Measurements from ENCODE around the gene UBASH3B. TPM values are rescaled to one million over a fixed set of nuclear protein-coding genes. Genes with fewer than 3 reads are reported as not detected.

The UBASH3B gene
- total and polyA plus RNA-seq, 2 experiments from 2014 or later = 5.1 to 11.1 TPM

- H3K27me3 ChIP-seq = no peaks in the 10 kb centered on the region
- no peak overlapping the region for H3K4me2 ChIP-seq
- no peaks in the 10 kb centered on the region for H3K36me3 ChIP-seq (replicated peaks; ENCODE audit: insufficient read depth, low read depth)
- H4K20me1 ChIP-seq (ENCODE audit: insufficient read depth, poor library complexity, severe bottlenecking) = no peaks in the 10 kb centered on the region
- DNase-seq (ENCODE audit: low spot score) = no peak
- no peak overlapping the region for H2AFZ ChIP-seq
- H3K4me3 ChIP-seq = no peak overlapping the region
- H3K9me3 ChIP-seq (ENCODE audit: low read depth) = no peaks in the 10 kb centered on the region
- H3K79me2 ChIP-seq = no peaks in the 10 kb centered on the region
- TF ChIP-seq EZH2 (IDR thresholded peaks at IDR 0.05; ENCODE audit: borderline replicate concordance) = no peak
- no peak for TF ChIP-seq EZH2phosphoT487 (IDR thresholded peaks at IDR 0.05; ENCODE audit: low read depth, severe bottlenecking, unreplicated experiment)
- TF ChIP-seq, protein P1, sequence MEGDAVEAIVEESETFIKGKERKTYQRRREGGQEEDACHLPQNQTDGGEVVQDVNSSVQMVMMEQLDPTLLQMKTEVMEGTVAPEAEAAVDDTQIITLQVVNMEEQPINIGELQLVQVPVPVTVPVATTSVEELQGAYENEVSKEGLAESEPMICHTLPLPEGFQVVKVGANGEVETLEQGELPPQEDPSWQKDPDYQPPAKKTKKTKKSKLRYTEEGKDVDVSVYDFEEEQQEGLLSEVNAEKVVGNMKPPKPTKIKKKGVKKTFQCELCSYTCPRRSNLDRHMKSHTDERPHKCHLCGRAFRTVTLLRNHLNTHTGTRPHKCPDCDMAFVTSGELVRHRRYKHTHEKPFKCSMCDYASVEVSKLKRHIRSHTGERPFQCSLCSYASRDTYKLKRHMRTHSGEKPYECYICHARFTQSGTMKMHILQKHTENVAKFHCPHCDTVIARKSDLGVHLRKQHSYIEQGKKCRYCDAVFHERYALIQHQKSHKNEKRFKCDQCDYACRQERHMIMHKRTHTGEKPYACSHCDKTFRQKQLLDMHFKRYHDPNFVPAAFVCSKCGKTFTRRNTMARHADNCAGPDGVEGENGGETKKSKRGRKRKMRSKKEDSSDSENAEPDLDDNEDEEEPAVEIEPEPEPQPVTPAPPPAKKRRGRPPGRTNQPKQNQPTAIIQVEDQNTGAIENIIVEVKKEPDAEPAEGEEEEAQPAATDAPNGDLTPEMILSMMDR (IDR thresholded peaks at IDR 0.05; ENCODE audit: poor library complexity) = no peak
- H3K27ac ChIP-seq = no peak overlapping the region
- H3K4me1 ChIP-seq (ENCODE audit: insufficient read depth) = no peaks in the 10 kb centered on the region
- H3K9me2 ChIP-seq (replicated peaks; ENCODE audit: insufficient read depth) = no peaks in the 10 kb centered on the region
- 61% methylated on average over 1 of the region's 1 CpG for WGBS (ENCODE audit: low lambda C conversion rate, missing lambda C conversion rate)
These were observed 158.4 kb downstream of the UBASH3B start for GRCh38 chr11:122813894-122814270.

DNA sequence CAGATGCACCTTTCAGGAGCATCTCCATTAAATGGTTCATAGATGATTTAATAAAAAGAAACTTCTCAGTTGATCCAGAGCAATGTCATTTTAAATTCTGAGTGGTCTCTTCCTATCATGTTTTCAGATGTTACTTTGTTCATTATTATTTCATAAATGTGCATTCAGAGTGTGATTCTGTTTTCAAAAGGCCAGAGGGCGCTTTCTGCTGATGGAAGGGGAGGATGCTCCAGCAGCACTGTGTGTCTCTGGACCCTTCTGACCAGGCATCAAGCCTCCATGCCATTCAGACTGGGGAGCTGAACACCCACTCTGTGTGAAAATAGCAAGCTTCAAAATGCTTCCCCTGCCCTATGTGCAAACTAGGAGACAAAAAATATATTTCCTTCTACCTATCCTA is 158.9 kb downstream of the UBASH3B start:
- 81% methylated on average over 1 of the region's 1 CpG for WGBS (ENCODE audit: low lambda C conversion rate, missing lambda C conversion rate)
- H3K4me1 ChIP-seq (ENCODE audit: insufficient read depth) = no peaks in the 10 kb centered on the region

GRCh38 chr11:122815900-122816299 is 160.4 kb downstream of the UBASH3B start:
- Histone ChIP-seq H3K79me2 (no peaks in the 10 kb centered on the region), H3K27me3 (no peaks in the 10 kb centered on the region), H3K27ac (no peak overlapping the region), H3K4me3 (no peak overlapping the region), H3K36me3 (replicated peaks; ENCODE audit: insufficient read depth, low read depth) (no peaks in the 10 kb centered on the region), H4K20me1 (ENCODE audit: insufficient read depth, poor library complexity, severe bottlenecking) (no peaks in the 10 kb centered on the region), H2AFZ (no peak overlapping the region), H3K4me1 (ENCODE audit: insufficient read depth) (no peaks in the 10 kb centered on the region), H3K9me2 (replicated peaks; ENCODE audit: insufficient read depth) (no peaks in the 10 kb centered on the region), H3K9me3 (ENCODE audit: low read depth) (no peaks in the 10 kb centered on the region), H3K4me2 (no peak overlapping the region)
- TF ChIP-seq, protein P1 (IDR thresholded peaks at IDR 0.05; ENCODE audit: poor library complexity) = no peak
- TF ChIP-seq EZH2 (IDR thresholded peaks at IDR 0.05; ENCODE audit: borderline replicate concordance) (no peak), EZH2phosphoT487 (IDR thresholded peaks at IDR 0.05; ENCODE audit: low read depth, severe bottlenecking, unreplicated experiment) (no peak)
- no peak for DNase-seq (ENCODE audit: low spot score)
- 87% methylated on average over 5 of the region's 5 CpGs for WGBS (ENCODE audit: low lambda C conversion rate, missing lambda C conversion rate)

More for the DNA sequence above, 158.9 kb downstream of the UBASH3B start:
- no peak overlapping the region for H3K27ac ChIP-seq
- H3K27me3 ChIP-seq = no peaks in the 10 kb centered on the region
- TF ChIP-seq, protein P1 (IDR thresholded peaks at IDR 0.05; ENCODE audit: poor library complexity) = peak; percentile 4
- TF ChIP-seq EZH2 (IDR thresholded peaks at IDR 0.05; ENCODE audit: borderline replicate concordance) (no peak), EZH2phosphoT487 (IDR thresholded peaks at IDR 0.05; ENCODE audit: low read depth, severe bottlenecking, unreplicated experiment) (no peak)
- H3K4me2 ChIP-seq = no peak overlapping the region
- H2AFZ ChIP-seq = no peak overlapping the region
- no peak for DNase-seq (ENCODE audit: low spot score)
- no peaks in the 10 kb centered on the region for H3K79me2 ChIP-seq
- no peaks in the 10 kb centered on the region for H3K36me3 ChIP-seq (replicated peaks; ENCODE audit: insufficient read depth, low read depth)
- no peaks in the 10 kb centered on the region for H4K20me1 ChIP-seq (ENCODE audit: insufficient read depth, poor library complexity, severe bottlenecking)
- H3K9me2 ChIP-seq (replicated peaks; ENCODE audit: insufficient read depth) = no peaks in the 10 kb centered on the region
- no peak overlapping the region for H3K4me3 ChIP-seq
- H3K9me3 ChIP-seq (ENCODE audit: low read depth) = no peaks in the 10 kb centered on the region
